HG03135 (cell line): ENCODE data around the gene POLD1.

ENCODE experiments used
- ATAC-seq: cut with Tn5 transposase; IDR thresholded peaks from one replicate; pipeline ENCODE4 v1.9.1; 2021; ENCODE audit warnings: mild to moderate bottlenecking, moderate library complexity; ENCODE audit not compliant: unreplicated experiment

The POLD1 gene

DNA sequence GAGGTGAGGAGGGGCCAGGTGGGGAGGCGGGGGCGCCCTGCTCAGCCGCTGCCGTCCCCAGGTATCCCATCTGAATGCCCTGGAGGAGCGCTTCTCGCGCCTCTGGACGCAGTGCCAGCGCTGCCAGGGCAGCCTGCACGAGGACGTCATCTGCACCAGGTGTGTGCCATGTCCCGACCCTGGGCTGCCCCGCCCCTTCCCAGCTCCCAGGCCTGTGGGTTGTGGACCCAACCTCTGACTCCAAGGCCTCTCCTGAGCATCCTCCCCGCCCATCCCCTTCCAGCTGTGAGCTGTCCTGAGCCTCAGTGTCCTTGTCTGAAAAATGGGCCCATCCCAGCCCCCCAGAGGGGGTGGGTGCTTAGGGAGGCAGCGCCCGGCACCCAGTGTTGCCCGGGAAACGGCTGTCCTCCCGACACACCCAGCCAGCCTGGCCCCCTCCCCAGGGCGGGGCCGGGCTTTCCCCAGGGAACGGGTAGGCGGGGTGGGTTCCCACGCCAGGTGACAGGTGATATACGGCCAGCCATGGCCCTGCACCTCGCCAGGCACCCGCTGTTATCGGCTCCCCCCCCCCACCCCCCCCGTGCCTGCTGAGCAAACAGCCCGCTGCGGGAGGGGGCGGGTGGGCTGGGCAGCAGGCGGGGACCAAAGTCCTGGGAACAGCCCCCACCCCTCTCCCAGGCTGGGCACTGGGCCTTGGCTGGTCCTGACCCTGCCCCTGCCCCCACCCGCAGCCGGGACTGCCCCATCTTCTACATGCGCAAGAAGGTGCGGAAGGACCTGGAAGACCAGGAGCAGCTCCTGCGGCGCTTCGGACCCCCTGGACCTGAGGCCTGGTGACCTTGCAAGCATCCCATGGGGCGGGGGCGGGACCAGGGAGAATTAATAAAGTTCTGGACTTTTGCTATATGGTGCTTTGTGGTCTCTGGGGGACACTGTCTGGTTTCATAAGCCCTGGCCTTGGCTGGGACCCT, 33.2 kb downstream of the POLD1 start:
- no peak for ATAC-seq

DNA sequence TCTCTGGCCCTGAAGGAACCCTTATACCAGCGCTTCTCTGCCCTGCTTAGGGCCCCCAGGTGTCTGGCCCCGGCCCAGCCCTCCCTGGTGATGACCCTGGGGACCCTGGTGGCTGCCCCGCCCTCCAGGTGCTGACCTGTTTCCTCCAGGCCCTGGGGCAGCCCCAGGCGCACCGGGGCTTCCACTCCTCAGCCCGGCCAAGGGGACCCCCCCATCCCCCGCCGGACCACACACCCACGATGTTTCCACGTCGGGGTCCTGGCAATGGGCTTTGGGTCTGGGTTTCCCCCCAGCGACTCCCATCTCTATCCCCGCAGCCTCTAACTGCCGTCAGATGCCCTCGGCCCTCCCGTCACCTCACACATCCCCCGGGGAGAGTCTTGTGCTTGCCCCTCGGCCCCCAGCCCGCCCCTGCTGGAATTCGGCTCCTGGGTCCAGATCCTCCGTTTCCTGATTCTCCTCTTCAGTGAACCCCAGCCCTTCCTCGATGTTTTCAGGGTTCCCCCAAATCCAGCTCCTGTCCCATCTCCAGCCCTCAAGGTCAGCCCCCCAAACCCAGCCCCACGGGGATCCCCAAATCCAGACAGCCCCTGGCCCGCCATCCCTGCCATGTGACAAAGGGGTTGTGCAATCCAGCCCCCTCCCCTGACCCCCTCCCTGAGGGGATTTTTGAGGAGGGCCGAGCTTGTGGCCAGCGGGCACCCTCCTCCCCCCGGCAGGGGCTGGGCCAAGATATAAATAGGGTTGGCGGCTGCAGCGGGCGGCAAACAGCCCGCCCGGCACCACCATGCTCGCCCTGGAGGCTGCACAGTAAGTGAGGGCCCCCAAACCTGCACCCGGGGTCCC, 34.3 kb downstream of the POLD1 start, which contains the start of gene SPIB:
Gene SPIB, plus strand, starts transcription at position 763 of the 846 bp plus-strand sequence. Its CDS starts 25 bp downstream, at position 788.
- no peak for ATAC-seq

DNA sequence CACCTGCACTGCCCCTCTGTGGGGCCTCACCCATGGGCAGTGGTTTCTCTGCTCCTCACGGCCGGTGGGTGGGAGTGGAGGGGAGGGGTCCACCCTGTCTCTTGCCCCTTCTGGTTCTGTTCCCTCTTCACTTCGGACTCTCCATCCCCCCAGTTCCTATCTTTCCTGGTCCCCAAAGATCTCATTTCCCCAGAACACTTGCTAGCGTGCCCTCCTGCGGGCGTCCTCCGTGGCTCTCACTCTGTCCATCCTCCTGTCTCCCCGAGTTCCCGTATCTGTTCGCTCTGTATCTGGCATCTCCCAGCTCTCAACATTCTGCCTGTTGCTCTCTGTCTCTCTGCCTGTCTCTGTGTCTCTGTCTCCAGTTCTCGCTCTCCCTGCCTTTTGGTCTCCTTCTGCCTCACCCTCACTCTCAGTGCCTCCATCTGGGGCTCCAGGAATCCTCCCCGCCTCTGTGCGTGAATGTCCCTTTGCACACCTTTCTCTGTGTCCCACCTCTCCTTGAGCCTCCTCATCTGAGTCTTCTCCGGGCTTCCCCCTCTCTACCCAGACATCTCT, 35.0 kb downstream of the POLD1 start:
- no peak for ATAC-seq

- ATAC-seq: no peak
Observed at GRCh38 chr19:50419580-50420035, 35.5 kb downstream of the POLD1 start.

DNA sequence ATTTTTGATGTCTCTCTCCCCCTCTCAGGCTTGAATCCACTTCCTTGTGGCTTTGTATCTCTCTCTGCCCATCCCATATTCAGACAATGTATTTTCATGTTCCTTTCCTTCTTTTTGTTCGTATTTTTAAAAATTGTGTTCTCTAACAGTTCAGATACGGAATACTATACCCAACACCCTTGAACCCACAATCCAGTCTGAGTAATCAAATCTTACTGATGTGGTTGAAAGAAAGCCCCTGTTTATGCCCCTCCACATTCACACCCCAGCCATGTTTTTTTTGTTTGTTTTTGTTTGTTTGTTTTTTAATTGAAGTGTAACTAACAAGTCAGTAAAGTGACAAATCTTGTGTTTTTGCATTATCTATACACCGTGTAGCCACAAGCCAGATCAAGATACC, 36.0 kb downstream of the POLD1 start:
- no peak for ATAC-seq

- ATAC-seq: no peak
Observed at GRCh38 chr19:50420808-50421207, 36.7 kb downstream of the POLD1 start.

DNA sequence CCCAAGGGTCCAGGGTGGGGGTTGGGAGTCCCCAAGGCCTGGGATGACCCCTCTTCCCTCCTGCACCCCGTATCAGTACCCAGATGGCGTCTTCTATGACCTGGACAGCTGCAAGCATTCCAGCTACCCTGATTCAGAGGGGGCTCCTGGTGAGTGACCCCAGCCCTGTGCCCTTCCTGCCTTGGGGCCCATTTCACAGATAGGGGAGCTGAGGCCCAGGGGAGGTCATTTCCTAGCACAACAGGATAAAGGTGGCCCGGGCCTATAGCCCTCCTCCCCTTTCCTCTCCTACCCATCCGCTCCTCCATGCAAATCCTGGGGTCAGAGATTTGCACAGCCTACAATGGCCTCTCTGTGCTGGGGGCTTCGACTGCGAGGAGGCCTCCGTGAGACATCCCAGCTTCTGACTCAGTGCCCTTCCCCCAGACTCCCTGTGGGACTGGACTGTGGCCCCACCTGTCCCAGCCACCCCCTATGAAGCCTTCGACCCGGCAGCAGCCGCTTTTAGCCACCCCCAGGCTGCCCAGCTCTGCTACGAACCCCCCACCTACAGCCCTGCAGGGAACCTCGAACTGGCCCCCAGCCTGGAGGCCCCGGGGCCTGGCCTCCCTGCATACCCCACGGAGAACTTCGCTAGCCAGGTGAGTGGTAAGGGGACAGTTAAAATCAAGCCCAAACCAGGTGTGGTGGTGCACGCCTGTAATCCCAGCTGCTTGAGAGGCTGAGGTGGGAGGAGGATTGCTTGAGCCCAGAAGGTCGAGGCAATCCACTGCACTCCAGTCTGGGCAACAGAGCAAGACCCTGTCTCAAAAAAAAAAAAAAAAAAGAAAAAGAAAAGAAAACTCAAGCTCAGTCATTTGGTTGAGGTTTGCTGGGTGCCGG, 38.5 kb downstream of the POLD1 start:
- ATAC-seq: no peak

GRCh38 chr19:50423279-50424113, 39.3 kb downstream of the POLD1 start:
- no peak for ATAC-seq

DNA sequence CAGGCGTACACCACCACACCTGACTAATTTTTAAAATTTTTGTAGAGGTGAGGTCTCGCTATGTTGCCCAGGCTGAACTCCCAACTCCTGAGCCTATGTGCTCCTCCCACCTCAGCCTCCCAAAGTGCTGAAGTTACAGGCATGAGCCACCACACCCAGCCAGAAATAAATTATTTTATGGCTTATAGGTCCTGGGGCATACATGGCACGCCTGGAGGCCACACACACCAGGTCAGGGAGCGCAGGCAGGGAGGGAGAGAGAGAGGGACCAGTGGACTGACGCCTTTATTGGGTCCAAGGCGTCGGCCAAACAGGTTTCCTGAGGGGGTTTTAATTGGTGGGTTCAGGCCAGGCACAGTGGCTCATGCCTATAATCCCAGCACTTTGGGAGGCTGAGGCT, 41.4 kb downstream of the POLD1 start:
- no peak for ATAC-seq

GRCh38 chr19:50427318-50427925, 43.3 kb downstream of the POLD1 start:
- ATAC-seq: no peak

DNA sequence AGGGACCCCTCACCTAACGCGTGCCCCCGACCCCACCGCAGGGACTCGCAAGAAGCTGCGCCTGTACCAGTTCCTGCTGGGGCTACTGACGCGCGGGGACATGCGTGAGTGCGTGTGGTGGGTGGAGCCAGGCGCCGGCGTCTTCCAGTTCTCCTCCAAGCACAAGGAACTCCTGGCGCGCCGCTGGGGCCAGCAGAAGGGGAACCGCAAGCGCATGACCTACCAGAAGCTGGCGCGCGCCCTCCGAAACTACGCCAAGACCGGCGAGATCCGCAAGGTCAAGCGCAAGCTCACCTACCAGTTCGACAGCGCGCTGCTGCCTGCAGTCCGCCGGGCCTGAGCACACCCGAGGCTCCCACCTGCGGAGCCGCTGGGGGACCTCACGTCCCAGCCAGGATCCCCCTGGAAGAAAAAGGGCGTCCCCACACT, 43.9 kb downstream of the POLD1 start:
- no peak for ATAC-seq

GRCh38 chr19:50428772-50429463, 44.8 kb downstream of the POLD1 start:
- no peak for ATAC-seq

DNA sequence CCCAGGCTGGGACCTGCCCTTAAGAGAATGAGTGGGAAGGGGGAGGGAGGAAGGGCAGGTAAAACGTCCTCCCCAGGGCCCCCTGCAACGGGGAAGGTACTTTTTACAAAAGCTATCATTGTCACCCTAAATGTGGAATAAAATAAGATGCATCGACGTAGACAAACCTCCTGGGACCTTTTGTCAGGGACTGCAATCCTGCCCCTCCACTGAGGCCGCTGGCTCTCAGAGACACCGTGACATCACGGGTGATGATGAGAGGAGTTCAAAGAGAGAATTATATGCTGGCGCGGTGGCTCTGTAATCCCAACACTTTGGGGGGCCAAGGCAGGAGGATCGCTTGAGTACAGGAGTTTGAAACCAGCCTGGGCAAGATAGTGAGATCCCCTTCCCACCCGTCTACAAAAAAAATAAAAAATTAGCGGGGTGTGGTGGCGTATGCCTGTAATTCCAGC, 46.8 kb downstream of the POLD1 start:
- no peak for ATAC-seq

DNA sequence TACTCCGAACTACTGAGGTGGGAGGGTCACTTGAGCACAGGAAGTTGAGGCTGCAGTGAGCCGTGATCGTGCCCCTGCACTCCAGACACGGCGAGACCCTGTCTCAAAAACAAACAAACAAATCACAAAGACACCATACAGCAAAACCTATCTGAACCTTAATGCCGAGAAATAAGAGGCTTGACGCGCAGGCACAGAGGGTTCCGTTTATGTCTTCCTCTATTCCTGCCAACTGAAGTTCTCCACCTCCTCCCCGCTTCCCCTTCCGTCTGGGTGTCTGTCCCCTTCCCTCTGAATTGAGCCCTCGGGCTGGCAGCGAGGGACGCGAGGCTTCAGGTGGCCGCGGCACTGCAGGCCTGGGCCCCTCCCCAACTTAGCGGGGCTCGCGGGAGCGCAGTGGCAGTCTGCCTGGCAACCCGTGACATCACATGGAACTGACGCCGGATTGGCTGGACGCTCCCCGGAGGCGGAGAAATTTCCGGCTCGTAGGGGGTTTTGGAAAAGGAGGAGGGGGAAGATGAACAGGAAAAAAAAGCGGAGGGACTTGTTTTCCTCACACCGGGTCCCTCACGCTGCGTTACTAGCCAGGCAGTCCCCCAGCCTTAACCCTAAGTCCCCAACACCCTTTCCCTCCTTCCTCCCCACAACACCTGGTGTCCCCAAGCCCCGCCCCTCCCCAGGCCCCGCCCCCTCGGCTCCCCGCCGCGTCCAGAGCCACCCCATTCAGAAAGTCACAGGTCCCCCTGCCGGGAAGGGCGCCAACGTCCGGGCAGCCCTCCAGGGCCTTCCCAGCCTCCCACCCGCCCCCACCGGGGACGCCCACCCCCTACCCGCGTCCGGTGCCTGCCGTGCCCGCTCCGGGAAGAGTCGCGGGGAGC, 47.4 kb downstream of the POLD1 start:
- ATAC-seq: peak; percentile 77

DNA sequence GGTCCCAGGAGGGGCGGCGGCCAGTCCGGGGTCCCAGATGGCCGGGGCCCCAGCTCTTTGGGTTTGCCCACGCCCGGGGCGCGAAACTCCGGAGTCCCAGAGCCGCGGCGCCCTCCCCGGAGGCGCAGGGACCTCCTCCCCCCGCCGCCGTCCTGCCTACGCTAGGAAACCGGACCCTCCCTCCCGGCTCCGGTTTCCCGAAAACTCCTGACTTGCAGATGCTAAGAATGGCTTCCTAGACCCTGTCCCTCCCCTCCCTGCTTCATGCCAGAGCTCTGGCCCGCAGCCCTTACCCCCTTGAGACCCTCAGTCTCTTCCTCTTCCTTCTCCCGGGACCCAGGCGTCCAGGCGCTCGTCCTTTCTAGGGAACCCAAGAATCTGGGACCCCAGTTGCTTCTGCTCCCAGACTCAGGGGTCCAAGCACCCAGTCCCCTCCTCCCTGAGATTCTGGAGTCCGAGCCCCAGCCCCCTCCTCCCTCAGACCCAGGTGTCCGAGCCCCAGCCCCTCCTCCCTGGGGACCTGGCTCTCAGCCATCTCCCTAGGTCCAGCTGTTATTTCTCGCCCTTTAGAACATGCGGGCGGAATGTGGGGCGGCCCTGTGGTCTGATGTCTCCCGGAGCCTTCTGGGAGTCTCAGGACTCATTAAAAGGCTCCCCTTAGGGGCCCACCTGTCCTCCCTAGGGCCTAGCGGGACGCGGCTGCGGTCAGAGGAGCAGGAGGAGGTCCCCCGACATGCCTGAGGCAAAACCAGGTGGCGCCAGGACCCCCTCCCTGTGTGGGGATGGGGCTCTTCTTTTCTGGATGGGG, 48.3 kb downstream of the POLD1 start, which contains the start of gene MYBPC2:
Gene MYBPC2, plus strand, starts transcription at position 672 of the 808 bp plus-strand sequence. Its CDS starts 62 bp downstream, at position 734.
- peak; percentile 7 for ATAC-seq
